22Rv1 (cell line): ENCODE results near the gene ANTXR1.

Experiments
- H3K27ac ChIP-seq: fragments of 450-650 bp; 2 replicates; pipeline ENCODE4 v1.5.1; 2017
- ZFX ChIP-seq: fragments of 450-650 bp; IDR thresholded peaks from 2 replicates; pipeline ENCODE4 v1.6.1; 2017; ENCODE audit warnings: antibody characterized with exemption, borderline replicate concordance
- TF ChIP-seq, protein P1 (sequence below): fragments of 450-650 bp; IDR thresholded peaks from 2 replicates; pipeline ENCODE4 v1.5.1; 2017; ENCODE audit warnings: mild to moderate bottlenecking

The ANTXR1 gene

GRCh38 chr2:69211048-69211447 lies 198.1 kb downstream of the ANTXR1 start:
- H3K27ac ChIP-seq = no peak overlapping the region
- no peak for TF ChIP-seq ZFX
- TF ChIP-seq, protein P1, sequence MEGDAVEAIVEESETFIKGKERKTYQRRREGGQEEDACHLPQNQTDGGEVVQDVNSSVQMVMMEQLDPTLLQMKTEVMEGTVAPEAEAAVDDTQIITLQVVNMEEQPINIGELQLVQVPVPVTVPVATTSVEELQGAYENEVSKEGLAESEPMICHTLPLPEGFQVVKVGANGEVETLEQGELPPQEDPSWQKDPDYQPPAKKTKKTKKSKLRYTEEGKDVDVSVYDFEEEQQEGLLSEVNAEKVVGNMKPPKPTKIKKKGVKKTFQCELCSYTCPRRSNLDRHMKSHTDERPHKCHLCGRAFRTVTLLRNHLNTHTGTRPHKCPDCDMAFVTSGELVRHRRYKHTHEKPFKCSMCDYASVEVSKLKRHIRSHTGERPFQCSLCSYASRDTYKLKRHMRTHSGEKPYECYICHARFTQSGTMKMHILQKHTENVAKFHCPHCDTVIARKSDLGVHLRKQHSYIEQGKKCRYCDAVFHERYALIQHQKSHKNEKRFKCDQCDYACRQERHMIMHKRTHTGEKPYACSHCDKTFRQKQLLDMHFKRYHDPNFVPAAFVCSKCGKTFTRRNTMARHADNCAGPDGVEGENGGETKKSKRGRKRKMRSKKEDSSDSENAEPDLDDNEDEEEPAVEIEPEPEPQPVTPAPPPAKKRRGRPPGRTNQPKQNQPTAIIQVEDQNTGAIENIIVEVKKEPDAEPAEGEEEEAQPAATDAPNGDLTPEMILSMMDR = no peak

DNA sequence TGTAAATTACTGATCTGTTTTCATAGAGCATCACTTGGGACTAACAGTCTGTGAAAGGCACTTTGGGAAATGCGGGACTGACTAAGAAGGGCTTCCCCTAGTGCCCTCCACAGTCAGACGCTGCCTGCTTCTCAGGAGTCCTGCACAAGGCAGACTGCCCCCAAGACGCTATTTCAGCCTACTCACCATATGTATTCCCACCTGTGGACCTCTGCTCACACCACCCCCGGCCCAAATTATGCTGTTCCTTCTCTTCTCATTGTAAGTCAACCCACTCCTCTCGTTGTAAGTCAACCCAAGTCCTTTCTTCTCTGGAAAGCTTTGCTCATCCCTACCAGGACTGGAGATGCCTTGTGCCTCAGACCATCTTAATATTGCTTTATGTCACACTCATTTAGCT lies 198.7 kb downstream of the ANTXR1 start:
- TF ChIP-seq ZFX = no peak
- TF ChIP-seq, protein P1 = no peak
- no peak overlapping the region for H3K27ac ChIP-seq

GRCh38 chr2:69212238-69213028 lies 199.5 kb downstream of the ANTXR1 start:
- TF ChIP-seq, protein P1 = no peak
- TF ChIP-seq ZFX = no peak
- no peak overlapping the region for H3K27ac ChIP-seq

- TF ChIP-seq, protein P1 = no peak
- no peak for TF ChIP-seq ZFX
- H3K27ac ChIP-seq = no peak overlapping the region
These were observed 200.2 kb downstream of the ANTXR1 start for GRCh38 chr2:69213201-69213600.

DNA sequence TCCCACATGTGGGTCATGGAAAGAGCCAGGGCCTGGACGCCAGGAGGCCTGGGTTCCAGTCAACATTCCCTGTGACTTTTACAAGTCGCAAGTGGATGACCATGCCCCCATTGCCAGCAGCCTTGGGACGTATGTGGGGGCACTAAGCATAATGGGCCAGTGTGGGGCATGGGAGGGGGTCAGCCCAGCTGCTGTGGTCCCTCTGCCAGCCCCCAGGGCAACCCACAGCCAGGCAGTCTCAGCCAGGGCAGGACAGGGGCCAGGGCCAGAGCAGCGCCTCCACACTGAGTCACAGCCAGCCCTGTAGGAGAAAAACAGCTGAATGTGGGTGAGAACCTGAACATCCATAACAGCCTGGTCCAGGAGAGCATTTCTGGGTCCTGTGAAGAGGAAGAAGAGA lies 200.8 kb downstream of the ANTXR1 start:
- no peak overlapping the region for H3K27ac ChIP-seq
- TF ChIP-seq, protein P1 = no peak
- no peak for TF ChIP-seq ZFX

DNA sequence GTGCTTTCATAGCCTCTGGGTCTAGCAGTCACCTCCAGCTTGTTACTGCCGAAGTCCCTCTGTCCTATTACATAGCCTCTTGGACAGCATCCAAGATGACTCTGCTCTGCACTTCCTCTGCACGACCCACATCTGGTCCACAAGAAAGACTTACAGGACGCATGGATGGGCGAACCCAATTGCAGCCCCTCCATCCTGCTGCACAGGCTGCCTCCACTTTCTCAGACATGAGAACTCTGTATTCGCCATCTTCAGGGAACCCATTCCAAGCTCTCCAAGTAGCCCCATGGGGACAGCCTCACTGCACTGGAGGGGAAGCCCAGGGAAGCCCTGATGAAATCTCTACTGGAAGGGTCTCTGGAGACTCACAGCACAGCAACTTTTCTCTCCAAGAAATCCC lies 201.9 kb downstream of the ANTXR1 start:
- TF ChIP-seq, protein P1 = no peak
- no peak for TF ChIP-seq ZFX
- no peak overlapping the region for H3K27ac ChIP-seq

DNA sequence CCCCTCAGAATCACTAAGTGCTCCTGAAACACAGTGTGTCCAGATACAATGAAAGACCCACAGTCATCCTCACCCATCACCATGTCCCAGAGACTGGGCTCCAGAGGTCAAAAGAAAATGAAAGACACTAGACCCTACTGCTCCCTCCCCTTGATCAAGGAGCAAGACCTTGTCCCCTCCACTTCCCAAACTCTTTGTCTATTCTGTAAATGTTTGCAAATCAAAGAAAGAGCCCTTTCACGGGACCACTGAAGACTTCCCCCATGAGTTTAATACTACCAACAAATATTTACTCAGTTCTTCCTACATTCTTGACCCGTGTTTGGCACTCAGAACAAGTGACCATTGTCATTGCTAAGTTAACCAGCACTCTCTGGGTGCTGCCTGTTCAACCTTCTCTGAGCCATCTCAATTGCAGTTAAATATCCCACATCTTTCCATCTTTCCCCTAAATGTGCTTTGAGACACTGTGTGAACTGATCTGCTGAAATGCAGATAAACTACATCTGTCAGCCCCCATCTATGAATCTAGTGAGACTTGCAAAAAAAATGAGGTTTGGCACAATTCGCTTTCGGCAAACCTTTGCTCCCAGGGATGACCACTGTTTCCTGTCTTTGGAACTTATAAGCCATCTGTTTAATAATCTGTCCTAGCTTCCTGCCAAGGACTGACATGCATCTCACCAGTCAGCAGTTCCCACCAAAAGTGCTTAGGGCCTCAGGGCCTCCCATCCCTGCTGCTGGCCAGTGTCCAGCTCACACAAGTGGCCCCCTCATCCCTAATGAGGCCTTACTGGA lies 203.8 kb downstream of the ANTXR1 start:
- TF ChIP-seq, protein P1 = no peak
- no peak for TF ChIP-seq ZFX
- H3K27ac ChIP-seq = no peak overlapping the region
